Mesenteric fat pad (tissue), 1 donor: ENCODE results near the gene YEATS2. TPM values are rescaled to one million over a fixed set of nuclear protein-coding genes. Genes with fewer than 3 reads are reported as not detected.
"Not testable (repeated sequence)": the region's sequence is repeated elsewhere in the genome, so short reads cannot be mapped to it uniquely, and the experiment has no call there.

ENCODE experiments used
- DNase-seq: peaks from one replicate; pipeline ENCODE4 v3.0.0-alpha.2; 2020; ENCODE audit warnings: low spot score
- total RNA-seq: library from RNA; stranded (reverse); fragmentation: NEBNext Ultra II Directional; extraction: Animal tissue kit (Norgen Biotek cat#: 25700); gene quantifications from one replicate; pipeline ENCODE4 v1.2.1, GENCODE V29; 2021
- donor health status: DM: yes; HTN: yes; CAD: no.

The YEATS2 gene
- total RNA-seq, 1 donor from 2014 or later = 21.4 TPM

GRCh38 chr3:183711516-183711915 is 13.9 kb downstream of the YEATS2 start:
- no peak for DNase-seq

DNA sequence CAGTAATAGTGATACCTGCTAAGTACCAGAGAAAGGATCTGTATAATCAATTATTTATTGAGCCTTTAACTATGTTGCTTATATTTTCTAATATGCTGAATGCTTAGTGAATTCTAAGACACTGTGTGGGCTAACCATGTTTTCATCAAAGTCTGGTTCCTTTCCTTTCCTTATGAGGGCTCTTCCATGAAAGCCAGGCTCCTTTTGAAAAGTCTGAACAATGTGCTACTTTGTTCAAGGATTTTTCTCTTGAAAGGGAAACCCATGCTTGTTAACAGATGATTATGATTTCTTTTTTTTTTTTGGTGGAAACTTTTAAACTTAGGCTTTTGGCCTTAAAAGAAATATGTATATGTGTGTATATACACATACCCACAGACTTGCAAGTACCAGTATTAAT is 17.0 kb downstream of the YEATS2 start:
- no peak for DNase-seq

DNA sequence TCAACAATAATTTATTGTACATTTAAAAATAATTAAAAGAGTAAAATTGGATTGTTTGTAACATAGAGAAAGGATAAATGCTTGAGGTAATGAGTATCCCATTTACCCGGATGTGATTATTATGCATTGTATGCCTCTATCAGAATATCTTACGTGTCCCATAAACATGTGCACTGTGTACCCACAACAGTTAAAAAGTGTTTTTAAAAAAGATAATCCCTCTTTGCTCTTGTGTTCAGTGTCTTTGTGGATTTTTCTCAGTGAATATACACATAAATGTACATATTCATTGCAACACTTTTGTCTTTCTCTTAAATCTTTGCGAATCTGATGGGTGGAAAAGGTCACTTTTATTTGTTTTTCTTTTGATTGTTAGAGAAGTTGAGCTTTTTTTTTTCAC is 20.4 kb downstream of the YEATS2 start:
- DNase-seq = no peak

- DNase-seq = no peak
These were observed 27.8 kb downstream of the YEATS2 start for GRCh38 chr3:183725387-183725786.

DNA sequence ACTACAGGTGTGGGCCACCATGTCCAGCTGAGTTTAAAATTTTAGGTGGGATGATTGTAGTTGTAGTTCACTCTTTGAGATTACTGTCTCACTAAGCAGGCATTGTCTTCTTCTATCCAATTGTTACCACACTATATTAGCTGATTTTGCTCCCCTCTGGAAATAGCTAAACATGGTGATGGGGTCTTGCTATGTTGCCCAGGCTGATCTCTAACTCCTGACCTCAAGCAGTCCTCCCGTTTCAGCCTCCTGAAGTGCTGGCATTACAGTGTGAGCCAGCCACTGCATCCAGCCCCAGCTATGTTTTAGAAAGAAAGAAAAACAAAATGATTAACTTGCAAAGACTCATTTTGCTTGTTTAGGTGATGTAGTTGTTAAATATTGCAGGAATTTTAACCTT is 30.6 kb downstream of the YEATS2 start:
- no peak for DNase-seq

- DNase-seq = no peak
These were observed 32.8 kb downstream of the YEATS2 start for GRCh38 chr3:183730361-183730760.

GRCh38 chr3:183731611-183732010 is 34.0 kb downstream of the YEATS2 start:
- DNase-seq = no peak

DNA sequence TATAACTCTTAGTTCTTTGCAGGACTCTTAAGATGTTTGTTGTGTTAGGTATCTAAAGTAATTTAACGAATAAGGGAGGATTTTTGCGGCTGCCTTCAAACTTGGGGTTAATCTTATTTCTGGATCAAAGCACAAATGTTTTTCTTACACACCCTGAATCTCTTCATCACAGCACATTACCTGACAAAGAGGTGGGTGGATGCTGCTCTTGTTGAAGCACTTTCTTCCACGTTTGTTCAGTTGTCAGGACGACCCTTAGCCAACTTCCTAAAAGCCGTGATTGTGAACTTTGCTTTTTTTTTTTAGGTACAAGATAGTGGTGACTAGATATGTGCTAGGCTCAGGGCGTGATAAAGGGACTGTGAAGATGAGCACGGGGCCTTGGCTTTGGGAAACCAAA is 36.0 kb downstream of the YEATS2 start:
- DNase-seq = no peak

- no peak for DNase-seq
These were observed 37.3 kb downstream of the YEATS2 start for GRCh38 chr3:183734750-183735494.

DNA sequence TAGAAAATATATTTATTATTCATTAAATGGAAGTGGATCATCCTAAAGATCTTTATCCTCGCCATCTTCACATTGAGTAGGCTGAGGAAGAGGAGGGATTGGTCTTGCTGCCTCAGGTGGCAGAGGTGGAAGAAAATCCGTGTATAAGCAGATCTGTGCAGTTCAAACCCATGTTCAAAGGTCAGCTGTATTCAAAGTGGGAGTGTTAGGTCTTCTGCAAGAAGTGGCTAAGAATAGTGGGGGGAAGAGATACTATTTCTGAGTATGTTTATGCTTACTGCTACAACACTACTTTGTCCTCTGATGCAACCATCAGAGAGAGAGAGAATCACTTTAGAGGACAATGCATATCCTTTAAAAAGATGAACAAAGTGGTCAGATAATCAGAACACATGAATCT is 39.5 kb downstream of the YEATS2 start:
- no peak for DNase-seq

DNA sequence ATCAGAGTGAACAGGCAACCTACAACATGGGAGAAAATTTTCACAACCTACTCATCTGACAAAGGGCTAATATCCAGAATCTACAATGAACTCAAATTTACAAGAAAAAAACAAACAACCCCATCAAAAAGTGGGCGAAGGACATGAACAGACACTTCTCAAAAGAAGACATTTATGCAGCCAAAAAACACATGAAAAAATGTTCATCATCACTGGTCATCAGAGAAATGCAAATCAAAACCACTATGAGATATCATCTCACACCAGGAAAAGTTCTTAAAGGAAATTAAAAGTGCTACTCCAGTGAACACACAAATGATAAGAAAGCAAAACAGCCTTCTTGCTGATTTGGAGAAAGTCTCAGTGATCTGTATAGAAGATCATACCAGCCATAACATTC is 42.6 kb downstream of the YEATS2 start:
- not testable (repeated sequence) for DNase-seq

GRCh38 chr3:183743231-183743630 is 45.6 kb downstream of the YEATS2 start:
- DNase-seq = no peak

- DNase-seq = no peak
These were observed 47.9 kb downstream of the YEATS2 start for GRCh38 chr3:183745300-183746098.

DNA sequence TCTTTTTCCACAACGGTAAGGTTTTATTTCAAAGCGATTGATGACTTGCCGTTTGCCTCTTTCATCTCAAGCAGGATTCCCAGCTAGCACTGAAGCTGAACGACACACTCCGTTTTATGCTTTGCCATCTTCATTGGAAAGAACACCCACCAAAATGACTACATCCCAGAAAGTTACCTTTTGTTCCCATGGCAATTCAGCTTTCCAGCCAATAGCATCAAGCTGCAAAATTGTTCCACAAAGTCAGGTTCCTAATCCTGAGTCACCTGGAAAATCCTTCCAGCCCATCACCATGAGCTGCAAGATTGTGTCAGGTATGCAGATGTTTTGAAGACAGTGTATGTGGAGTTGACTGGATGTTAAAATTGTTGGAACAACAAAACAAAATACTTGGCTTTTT is 56.5 kb downstream of the YEATS2 start:
- DNase-seq = no peak

- DNase-seq = no peak
These were observed 64.7 kb downstream of the YEATS2 start for GRCh38 chr3:183762304-183762703.

GRCh38 chr3:183764847-183765731 is 67.5 kb downstream of the YEATS2 start:
- no peak for DNase-seq

- no peak for DNase-seq
These were observed 68.5 kb downstream of the YEATS2 start for GRCh38 chr3:183766107-183766506.

DNA sequence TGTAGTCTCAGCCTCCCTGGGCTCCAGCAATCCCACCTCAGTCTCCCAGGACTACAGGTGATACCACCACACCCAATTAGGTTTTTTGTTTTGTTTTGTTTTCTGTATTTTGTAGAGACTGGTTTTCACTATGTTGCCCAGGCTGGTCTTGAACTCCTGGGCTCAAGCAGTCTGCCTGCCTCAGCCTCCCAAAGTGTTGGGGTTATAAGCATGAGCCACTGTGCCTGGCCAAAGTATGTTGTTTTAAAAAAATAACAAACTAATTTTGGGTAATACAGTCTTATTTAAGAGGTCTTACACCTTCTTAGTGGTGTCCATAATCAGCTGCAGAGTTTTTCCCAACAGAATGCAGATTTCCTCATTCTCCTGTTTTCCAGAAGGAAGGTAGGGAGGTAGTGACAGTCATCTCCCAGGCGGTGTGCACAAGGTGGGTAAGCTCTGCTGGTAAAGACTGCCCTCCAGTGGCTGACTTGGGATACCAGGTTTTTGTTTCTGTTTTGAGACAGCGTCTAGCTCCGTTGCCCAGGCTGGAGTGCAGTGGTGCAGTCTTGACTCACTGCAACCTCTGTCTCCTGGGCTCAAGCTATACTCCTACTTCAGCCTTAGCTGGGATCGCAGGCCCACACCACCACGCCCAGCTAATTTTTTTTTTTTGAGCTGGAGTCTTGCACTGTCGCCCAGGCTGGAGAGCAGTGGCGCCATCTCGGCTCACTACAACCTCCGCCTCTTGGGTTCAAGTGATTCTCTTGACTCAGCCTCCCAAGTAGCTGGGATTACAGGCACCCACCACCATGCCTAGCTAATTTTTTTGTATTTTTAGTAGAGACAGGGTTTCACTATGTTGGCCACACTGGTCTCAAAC is 69.4 kb downstream of the YEATS2 start:
- DNase-seq = no peak

- DNase-seq = no peak
These were observed 70.5 kb downstream of the YEATS2 start for GRCh38 chr3:183768114-183768513.

GRCh38 chr3:183769453-183769852 is 71.9 kb downstream of the YEATS2 start:
- DNase-seq = no peak

- DNase-seq = no peak
These were observed 77.0 kb downstream of the YEATS2 start for GRCh38 chr3:183774631-183775030.
